Hindlimb muscle (tissue), 1 donor: Measurements from ENCODE around the gene GASK1A. TPM values are rescaled to one million over a fixed set of nuclear protein-coding genes. Genes with fewer than 3 reads are reported as not detected.
"Not testable (repeated sequence)": the region's sequence is repeated elsewhere in the genome, so short reads cannot be mapped to it uniquely, and the experiment has no call there.

ENCODE experiments used
- DNase-seq: peaks from one replicate; pipeline ENCODE4 v3.0.0-alpha.2; 2013
- polyA plus RNA-seq: library from polyadenylated mRNA; unstranded; fragments of 120-200 nt; gene quantifications from one replicate; pipeline ENCODE4 v1.2.1, GENCODE V29; 2013; ENCODE audit not compliant: insufficient read length

GASK1A gene
- polyA plus RNA-seq, 1 donor: 6.1 TPM

DNA sequence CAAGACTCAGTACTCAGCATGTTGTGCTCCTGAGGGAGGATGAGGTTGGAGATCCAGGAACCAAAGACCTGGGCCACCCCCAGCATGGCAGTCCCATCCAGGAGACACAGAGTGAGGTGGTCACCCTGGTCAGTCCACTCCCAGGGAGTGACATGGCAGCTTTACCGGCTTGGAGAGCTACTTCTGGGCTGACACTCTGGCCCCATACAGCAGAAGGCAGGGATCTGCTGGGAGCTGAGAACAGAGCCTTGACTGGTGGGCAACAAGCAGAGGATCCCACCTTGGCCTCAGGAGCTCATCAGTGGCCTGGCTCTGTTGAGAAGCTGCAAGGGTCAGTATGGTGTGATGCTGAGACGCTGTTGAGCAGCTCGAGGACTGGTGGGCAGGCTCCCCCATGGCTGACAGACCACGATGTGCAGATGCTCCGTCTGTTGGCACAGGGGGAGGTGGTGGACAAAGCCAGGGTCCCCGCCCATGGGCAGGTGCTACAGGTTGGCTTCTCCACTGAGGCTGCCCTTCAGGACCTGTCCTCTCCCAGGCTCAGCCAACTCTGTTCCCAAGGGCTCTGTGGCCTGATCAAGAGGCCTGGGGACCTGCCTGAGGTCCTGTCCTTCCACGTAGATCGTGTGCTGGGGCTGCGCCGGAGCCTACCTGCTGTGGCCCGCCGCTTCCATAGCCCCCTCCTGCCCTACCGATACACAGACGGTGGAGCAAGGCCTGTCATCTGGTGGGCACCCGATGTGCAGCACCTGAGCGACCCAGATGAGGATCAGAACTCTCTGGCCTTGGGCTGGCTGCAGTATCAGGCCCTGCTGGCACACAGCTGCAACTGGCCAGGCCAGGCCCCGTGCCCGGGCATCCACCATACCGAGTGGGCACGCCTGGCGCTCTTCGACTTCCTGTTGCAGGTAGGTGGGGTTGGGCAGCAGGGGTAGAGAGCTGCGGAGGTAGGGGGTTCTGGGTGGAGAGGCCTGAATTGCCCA, 53.8 kb downstream of the GASK1A start:
- DNase-seq: no peak

DNA sequence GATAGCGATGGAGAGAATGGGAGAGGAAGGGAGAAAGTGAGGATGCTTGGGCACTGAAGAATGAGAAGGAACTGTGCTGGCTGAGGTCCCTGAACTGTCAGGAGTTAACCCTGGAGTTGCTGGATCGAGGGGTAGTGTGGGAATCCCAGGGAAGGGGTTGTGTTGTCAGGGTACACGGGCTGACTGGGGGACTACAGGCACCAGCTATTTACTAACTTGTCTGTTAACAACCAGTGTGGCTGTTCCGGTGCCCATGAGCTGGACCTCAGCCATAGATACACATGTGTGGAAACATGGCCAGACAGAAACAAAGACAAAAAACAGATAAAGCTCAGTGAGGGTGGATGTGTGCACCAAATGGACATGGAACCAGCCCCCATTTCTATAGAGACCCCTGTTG, 55.1 kb downstream of the GASK1A start:
- no peak for DNase-seq

DNA sequence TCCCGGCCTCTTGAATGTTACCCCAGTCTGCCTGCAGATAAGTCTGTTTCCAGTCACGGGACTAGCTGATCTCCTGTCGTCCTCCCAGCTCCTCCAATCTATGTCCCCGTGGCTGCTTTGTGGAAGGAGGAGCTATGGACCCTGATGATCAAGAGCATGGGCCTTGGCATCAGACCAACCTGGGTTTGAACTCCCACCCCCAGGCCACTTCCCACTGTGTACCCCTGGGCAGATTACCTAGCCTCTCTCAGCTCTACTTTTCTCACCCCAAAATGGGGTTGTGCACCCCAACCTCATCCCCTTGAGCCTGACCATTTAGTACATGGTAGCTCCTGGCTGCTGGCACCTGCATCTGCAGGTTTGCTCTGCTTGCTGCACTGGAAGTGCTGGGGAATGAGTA, 55.8 kb downstream of the GASK1A start:
- DNase-seq: no peak

DNA sequence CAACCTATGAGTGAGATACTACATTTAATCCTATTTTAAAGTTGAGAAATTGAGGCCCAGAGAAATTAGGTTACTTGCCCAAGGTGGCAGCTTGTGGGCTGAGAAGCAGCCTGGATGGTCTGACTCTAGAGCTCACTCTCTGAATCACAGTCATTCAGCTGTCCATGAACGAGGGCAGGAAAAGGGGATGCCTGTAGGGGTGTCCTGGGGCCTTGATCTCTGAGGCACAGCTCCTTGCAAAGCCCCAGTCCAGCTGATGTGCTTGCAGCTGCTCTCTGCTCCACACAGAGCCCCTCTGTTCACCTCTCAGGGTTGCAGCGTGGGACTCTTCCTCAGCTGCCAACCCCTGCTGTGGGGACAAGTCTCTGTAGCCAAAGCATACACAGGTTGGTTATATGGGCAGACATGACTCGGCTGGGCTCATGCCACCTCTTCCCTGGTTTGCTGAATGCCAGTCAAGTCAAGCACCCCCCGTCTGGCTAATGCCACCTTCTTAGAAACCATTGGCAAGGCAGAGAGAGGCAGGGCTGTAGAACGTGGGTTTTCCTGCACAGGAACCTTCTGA, 56.8 kb downstream of the GASK1A start:
- no peak for DNase-seq

DNA sequence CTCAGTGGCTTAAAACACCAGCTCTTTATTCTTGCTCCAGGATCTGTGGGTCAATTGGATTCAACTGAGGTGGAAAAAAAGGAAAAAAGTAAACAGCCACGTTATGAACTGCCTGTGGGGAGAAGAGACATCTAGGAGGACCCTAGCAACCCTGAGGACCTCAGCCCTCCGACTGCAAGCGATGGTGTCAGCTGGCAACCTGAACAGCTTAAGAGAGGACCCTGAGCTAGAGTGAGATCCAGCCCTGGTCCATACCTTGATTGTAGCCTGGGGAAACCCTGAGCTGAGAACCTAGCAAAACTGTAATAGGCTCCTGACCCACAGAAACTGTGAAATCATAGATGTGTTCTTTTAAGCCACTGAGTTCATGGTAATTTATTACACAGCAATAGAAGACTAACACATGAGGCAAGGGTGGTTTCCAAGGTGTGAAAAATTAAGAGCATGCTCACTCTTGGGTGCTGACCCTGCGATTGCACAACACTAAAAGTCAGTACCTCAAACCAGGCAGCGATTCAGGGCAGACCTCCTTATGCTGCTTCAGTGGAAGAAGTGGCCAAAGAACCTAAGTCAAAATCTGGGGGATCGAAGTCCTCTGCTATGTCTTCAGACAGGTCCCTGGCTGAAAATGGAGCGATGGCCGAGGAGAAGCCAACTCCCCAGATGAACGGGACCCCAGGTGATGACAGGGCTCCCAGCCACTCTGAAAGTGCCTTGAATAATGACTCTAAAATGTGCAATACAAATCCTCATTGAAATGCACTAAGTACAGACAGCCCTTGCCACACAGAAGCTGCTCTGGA, 57.7 kb downstream of the GASK1A start:
- DNase-seq: no peak

DNA sequence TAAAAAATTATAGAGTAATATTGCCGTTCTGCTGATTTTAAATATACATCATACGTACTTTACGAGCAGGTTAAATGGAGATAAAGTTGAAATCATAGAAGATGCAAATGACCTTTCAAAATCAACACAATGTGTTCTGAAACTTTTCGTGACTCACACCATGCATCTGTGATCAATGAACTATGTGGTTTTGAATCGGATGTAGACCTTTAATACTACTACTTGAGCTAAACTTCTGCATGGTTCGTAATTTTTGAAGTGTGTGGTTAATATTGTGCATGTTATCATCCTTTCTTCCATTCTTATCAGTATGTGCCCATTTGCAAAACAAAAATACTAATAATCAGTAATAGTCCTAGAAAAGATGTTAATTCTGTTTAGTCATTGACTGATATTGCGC, 58.9 kb downstream of the GASK1A start:
- DNase-seq: no peak

DNA sequence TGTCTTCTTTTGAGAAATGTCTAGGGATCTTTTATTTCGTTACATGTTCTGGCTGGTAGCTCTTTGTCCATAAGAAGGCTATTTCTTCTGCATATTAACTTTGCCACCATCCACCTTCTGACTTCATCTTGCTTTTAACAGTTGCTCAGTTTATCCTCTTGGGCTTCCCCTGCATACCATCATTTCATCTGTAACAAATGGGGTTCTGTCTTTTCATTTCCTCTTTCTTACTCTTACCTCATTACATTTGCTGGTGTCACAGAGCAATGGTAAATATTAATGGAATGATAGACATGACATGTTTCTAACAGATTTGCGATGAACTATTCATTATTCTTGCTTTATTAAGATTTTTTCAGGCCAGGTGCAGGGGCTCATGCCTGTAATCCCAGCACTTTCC, 62.4 kb downstream of the GASK1A start:
- DNase-seq: no peak

DNA sequence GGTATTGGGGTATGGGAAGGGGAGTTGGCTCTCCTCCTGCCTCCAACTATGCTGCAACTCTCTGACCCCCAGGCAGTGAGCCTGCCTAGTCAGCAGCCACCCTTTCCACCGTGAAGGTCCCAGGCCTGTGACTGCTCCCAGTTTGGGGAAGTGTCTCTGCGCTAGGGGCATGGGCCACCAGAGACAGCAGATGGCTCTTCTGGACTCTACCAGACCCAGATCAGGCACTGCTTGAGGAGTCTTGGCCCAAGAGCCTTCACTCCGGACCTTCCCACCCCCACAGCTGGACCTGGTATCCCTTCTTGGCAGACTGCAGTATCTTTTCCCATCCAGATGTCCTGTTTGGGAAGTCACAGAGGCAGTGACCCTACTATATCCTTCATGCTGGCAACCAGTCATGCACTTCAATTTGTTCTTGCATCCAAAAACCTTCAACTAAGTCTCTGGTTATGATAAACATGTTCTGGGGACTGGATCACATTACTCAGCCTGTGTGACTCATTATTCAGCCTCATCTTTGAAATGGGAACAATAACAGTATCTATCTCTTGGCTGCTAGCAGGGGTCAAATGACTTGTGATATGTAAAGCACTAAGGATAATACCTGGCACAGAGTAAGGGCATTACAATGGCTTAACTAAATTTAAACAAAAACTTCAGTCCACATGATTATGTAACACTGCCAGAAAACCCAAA, 64.1 kb downstream of the GASK1A start:
- no peak for DNase-seq

DNA sequence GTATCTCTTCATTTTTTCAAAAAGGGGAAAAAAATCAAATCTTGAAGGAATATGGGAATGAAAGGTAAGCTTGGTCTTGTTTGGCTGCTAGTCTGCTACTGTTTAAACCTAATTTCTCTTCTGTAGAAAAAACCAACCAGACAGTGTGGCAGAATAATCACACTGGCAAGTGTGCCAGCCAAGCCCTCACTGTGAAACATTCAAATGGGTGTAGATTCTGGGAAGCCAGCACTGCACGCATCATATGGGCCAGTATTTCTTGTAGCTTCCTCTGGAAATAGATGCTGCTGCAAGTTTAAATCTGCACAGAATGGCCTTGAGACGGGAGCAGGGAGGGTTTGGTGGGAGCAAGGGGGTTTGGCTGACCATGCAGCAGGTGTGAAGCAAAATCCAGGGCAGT, 64.7 kb downstream of the GASK1A start:
- DNase-seq: no peak

DNA sequence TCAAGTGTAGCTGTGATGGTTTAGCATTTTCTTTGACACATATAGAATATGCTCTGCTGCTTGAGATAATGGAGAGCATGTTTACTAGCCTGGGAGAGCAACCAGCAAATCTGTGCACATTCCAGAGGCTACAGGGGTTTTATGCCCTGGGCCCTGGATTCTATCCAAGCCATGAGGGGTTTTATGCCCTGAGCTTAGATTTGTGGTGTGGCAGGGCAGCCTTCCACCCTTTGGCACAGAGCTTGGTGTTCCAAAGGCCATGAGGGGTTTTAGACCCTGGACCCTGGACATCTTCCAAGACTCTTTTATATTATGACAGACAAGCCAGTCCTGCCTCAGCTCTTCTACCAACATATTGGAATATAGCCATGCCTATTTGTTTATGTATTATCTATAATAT, 66.0 kb downstream of the GASK1A start:
- not testable (repeated sequence) for DNase-seq

DNA sequence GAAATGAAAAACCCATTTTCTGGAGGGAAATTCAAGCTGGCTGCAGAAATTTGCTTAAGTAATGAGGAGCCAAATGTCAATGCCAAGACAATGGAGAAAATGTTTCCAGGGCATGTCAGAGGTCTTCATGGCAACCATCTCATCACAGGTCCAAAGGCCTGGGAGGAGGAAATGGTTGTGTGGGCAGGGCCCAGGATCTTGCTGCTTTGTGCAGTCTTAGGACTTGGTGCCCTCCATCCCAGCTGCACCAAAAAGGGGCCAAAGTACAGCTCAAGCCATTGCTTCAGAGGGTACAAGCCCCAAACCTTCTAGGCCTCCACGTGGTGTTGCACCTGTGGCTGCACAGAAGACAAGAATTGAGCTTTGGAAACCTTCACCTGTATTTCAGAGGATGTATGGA, 67.5 kb downstream of the GASK1A start:
- DNase-seq: no peak

DNA sequence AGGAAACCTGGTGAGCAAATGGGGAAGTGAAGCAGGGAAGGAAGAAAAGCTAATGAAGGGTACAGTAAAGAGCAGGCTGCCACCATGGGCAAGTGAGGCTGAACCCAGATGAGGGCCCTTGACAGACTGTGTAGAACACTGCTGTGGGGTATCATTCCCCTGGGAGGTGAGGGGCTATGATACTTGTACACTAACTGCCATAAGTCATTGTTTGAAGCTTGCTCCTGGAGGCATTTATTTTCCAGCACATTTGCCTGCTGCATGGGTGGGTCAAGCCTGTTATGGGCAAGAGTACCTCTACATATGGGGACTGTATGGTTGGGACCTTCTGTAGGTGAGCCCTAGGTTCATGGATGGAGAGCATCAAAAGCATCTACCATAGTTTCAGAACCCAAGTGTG, 69.4 kb downstream of the GASK1A start:
- DNase-seq: no peak

DNA sequence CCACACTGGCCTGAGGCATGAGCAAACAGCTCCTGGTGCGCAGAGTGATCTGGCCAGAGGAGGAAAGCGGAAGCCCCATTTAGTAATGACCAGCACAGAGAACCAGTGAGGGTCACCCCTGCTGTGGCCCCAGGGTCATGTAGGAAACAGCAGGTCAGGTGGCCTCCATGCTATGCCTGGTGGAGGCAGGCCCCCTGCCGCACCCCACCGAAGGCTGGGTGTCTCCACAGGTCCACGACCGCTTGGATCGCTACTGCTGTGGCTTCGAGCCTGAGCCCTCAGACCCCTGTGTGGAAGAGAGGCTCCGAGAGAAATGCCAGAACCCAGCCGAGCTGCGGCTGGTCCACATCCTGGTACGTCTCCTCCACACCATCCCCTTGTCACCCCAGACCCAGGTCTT, 74.2 kb downstream of the GASK1A start:
- no peak for DNase-seq

DNA sequence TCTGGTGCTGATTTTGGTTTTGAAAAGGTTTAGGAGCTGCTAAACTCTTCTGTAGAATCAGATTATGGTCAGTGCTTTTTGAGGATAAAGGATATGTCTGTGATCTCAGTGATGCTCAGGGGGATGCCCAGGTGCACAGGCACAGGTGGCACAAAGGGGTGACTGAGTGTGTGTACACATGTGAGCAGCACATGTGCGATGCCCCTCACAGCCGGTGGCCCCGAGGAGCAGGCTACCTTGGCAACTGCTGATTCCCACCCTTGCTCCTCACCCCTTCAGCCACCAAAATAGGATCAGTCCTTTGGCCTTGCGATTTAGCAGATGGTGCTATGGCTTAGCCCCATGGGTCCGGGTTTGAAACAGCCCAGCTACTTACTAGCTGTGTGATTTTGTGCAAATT, 75.6 kb downstream of the GASK1A start:
- no peak for DNase-seq

DNA sequence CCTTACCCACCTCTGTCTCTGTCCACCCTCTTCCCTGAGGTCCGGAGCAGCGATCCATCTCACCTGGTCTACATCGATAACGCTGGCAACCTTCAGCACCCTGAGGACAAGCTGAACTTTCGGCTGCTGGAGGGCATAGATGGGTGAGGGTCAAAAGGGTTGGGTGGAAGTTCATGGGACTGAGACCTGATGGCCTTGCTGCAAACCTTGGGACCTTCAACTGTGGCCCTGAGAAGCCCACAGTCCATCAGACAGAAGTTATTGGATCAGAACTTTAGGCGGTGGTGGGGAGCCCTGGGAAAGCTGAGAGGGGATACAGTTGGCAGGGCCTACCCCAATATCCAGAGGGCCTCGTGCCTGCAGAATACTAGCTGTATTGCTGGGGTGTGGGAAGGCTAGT, 76.3 kb downstream of the GASK1A start:
- DNase-seq: no peak

DNA sequence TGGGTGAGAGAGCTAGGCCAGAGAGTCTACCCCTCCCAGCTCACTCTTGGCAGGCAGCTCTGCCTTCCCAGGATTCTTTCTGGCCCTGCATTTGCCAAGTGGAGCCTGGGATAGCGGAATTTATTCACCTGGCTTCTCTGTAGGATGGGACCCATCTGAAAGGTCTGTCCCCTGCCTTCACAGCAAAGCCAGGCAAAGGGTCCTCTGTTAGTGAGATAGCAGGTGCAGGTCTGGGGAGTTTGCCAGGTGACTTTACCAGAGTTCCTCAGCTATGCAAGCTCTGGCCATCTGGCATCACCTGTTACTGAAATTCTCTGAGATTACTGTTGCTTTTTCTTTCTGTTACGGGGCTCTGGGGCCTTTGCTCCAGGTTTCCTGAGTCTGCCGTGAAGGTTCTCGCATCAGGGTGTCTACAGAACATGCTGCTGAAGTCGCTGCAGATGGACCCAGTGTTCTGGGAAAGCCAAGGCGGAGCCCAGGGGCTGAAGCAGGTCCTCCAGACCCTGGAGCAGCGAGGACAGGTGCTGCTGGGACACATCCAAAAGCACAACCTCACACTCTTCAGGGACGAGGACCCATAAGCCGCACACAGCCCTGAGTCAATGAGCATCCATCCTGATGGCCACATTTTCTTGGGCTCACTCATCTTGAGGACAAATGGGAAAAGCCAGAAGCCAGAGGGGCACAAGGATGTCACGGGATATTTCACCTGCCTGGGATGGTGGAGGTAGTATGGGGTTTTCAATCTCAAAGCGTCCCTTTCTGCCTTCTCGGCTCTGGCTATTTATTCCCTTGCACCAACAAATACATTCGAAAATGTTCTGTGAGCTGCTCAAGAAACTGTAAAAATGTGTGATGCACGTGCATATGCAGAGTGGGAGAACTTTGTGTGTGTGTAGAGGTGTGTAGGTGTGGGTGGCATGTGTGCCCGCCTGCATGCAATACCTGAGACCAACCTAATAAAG, 77.0 kb downstream of the GASK1A start:
- DNase-seq: no peak

DNA sequence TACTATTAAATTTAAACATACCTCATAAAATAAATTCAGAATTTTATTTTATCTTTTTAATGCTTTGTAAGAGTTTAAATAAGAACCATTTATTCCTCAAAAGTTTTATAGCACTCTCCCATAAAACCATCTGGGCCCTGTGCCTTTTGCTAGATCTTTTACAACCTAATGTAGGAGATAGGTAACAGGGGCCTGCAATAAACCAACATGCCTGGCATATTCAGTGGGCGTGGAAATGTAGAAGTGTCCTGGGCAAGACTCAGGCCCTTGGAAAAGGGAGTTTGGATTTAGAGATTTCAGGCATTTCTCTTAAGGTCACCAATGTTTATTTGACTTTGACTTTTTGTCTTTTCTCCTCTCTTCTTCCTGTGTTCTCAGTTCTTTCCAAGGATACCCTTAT, 80.3 kb downstream of the GASK1A start:
- no peak for DNase-seq

DNA sequence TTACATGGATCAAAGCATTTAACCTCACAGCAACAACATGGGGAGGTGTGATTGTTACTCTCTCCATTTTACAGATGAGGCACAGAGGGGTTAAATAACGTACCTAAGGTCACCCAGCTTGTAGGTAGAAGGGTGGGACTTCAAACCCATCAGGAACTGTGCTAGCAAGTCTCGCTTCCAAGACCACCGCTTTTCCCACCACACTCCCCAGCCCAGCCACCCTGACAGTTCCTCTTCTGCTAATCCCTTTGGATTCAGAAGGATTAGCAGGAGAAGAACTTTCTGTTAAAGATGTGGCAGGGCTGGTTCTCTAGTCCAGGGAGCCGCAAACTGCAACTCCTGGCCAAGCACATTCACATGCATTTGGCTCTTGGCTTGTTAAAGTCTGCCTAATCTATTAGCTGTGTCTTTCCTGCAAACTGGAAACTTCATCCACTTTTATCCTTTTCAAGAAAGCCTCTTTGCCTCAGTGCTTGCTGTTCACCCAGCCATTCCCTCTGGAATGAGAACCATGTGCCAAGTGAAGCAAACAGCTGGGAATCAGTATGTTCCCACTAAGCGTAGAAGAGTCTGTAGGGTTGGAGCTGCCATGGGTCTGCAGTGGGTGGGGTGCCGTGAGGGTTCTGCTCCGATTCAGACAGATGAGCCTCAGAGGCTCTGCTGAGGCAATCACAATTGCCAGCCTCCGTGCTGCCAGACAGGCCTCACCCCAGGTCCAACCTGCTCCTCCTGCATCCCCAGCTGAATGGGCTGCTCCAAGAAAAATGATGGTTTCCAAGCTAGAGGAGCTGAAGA, 82.2 kb downstream of the GASK1A start:
- DNase-seq: no peak

DNA sequence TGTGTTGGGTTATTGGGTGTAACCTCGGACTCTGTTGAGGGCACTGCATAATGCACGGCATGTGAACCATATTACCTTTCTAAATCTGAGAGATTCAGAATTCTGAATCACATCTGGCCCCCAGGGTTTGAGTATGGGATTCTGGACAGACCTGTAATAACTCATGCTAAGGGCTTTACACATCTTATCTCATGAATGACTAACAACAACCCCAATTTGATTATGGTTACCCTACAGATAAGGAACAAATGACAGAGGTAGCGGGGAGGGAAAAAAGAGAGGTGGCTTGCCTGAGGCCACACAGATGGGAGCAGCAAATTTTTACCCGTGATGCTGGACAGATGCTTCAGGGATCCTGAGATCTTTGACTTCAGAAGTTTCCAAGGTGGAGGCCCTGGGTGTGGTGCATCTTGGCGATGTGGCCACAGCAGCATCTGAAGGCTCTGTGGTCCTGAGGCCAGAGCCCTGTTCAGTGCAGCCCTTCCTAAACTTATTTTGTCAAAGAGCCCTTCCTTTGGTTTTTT, 83.0 kb downstream of the GASK1A start:
- no peak for DNase-seq

DNA sequence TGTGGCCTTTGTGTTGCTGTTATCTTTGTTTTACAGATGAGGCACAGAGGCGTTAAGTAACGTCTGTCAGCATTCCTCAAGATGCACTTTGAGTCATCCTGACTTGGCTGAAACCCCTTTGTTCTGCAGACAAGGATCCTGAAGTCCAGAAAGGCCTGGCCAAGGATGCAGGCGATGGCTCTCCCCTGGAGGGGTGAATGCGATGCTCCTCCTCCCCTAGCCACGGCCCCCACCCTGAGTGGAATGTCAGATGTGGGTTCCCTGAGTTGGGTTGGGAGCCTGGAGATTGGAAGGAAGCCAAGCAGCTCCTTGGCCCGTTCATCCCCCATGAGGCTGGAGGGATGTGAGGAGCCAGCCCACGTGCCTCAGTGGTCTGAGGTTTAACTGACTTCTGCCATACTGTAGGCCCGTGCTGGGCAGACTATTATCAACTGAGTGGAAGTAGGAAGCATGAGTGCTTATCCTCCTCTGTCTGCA, 83.5 kb downstream of the GASK1A start:
- DNase-seq: no peak
